Measurements from ENCODE around the gene RNF44. TPM values are rescaled to one million over a fixed set of nuclear protein-coding genes. Genes with fewer than 3 reads are reported as not detected.

RNF44 gene
- total and polyA plus RNA-seq, 4 donors = 15.3 to 40.5 (median 25.5) TPM

GRCh38 chr5:176560364-176560763 lies 23.2 kb upstream of the RNF44 start:
- 50 to 61% methylated on average over 8 of the region's 8 CpGs for WGBS, 2 donors
- no peak overlapping the region for H3K4me3 ChIP-seq
- no peak for DNase-seq
- H3K27me3 ChIP-seq (ENCODE audit: control insufficient read depth in 3 of 3, insufficient read depth in 3 of 3, low read length in 2 of 3) = no peaks in the 10 kb centered on the region
- TF ChIP-seq CTCF (IDR thresholded peaks at IDR 0.05; ENCODE audit: control extremely low read depth, extremely low read depth) = no peak
- no peaks in the 10 kb centered on the region for H3K9me3 ChIP-seq (ENCODE audit: control insufficient read depth in 4 of 4, insufficient read depth in 3 of 4, low read length in 3 of 4)
- no peak overlapping the region for H3K27ac ChIP-seq (ENCODE audit: low read depth in 1 of 2, low read length in 1 of 2)
- H3K4me1 ChIP-seq (ENCODE audit: control insufficient read depth in 5 of 5, insufficient read depth in 5 of 5, low read length in 5 of 5) = no peaks in the 10 kb centered on the region
- ATAC-seq (ENCODE audit: insufficient read depth, low FRiP score) = no peak
- no peaks in the 10 kb centered on the region for H3K36me3 ChIP-seq (ENCODE audit: control insufficient read depth in 4 of 4, insufficient read depth in 4 of 4, low read length in 4 of 4)
- no peak overlapping the region for H3K9ac ChIP-seq (ENCODE audit: insufficient read depth in 1 of 2, low read length in 2 of 2)

DNA sequence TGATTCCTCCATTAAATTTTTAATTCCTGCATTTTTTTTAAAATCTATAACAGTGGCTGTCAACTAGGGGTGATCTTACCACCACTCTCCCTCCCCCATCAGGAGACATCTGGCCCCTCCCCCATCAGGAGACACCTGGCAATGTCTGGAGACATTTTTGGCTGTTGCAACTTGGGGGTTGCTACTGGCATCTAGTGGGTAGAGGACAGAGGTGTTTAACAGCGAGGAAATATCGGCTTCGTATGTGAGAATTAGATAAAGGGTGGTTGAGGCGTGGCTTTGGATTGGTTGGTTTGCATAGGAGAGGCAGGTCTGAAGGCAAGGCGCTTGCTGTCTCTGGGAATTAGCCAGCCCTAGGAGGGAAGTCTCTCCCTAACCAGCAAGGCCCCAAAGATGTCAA lies 22.5 kb upstream of the RNF44 start:
- H3K27me3 ChIP-seq (ENCODE audit: control insufficient read depth in 3 of 3, insufficient read depth in 3 of 3, low read length in 2 of 3) = no peaks in the 10 kb centered on the region
- no peak for DNase-seq
- H3K9me3 ChIP-seq (ENCODE audit: control insufficient read depth in 4 of 4, insufficient read depth in 3 of 4, low read length in 3 of 4) = no peaks in the 10 kb centered on the region
- no peaks in the 10 kb centered on the region for H3K36me3 ChIP-seq (ENCODE audit: control insufficient read depth in 4 of 4, insufficient read depth in 4 of 4, low read length in 4 of 4)
- no peak overlapping the region for H3K4me3 ChIP-seq
- no peaks in the 10 kb centered on the region for H3K4me1 ChIP-seq (ENCODE audit: control insufficient read depth in 5 of 5, insufficient read depth in 5 of 5, low read length in 5 of 5)
- no peak overlapping the region for H3K27ac ChIP-seq (ENCODE audit: low read depth in 1 of 2, low read length in 1 of 2)
- no peak overlapping the region for H3K9ac ChIP-seq (ENCODE audit: insufficient read depth in 1 of 2, low read length in 2 of 2)
- no peak for ATAC-seq (ENCODE audit: insufficient read depth, low FRiP score)
- WGBS, 2 donors = 20 to 33% methylated on average over 5 of the region's 5 CpGs
- TF ChIP-seq CTCF (IDR thresholded peaks at IDR 0.05; ENCODE audit: control extremely low read depth, extremely low read depth) = no peak

DNA sequence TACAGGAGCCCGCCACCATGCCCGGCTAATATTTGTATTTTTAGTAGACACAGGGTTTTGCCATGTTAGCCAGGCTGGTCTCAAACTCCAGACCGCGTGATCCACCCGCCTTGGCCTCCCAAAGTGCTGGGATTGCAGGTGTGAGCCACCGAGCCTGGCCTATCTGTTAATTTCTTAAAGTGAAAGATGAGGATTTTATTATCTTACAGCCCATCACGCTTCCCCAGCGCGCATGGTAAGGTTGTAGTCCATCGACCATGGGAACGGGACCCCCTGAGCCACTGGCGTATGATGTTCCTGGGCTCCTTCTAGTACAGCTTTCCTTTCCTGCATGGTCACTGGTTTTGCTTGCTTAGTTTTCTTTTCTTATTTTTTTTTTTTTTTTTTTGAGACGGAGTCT lies 20.6 kb upstream of the RNF44 start:
- ATAC-seq (ENCODE audit: insufficient read depth, low FRiP score) (no peak), DNase-seq (no peak)
- TF ChIP-seq CTCF (IDR thresholded peaks at IDR 0.05; ENCODE audit: control extremely low read depth, extremely low read depth) = no peak
- Histone ChIP-seq H3K9me3 (ENCODE audit: control insufficient read depth in 4 of 4, insufficient read depth in 3 of 4, low read length in 3 of 4) (no peaks in the 10 kb centered on the region), H3K4me3 (no peak overlapping the region), H3K36me3 (ENCODE audit: control insufficient read depth in 4 of 4, insufficient read depth in 4 of 4, low read length in 4 of 4) (no peaks in the 10 kb centered on the region), H3K27me3 (ENCODE audit: control insufficient read depth in 3 of 3, insufficient read depth in 3 of 3, low read length in 2 of 3) (no peaks in the 10 kb centered on the region), H3K27ac (ENCODE audit: low read depth in 1 of 2, low read length in 1 of 2) (no peak overlapping the region), H3K4me1 (ENCODE audit: control insufficient read depth in 5 of 5, insufficient read depth in 5 of 5, low read length in 5 of 5) (peaks cover 0 to 3% (median 0%) of the 10 kb centered on the region in 5 donors), H3K9ac (ENCODE audit: insufficient read depth in 1 of 2, low read length in 2 of 2) (no peak overlapping the region)
- 96 to 98% methylated on average over 12 to 13 of the region's 13 CpGs for WGBS, 2 donors

All from lung (tissue), 12 donors.